GM18861 (cell line): ENCODE results near the gene PDLIM3.
"Not testable (repeated sequence)": the region's sequence is repeated elsewhere in the genome, so short reads cannot be mapped to it uniquely, and the experiment has no call there.

Source experiments
- ATAC-seq: cut with Tn5 transposase; IDR thresholded peaks from one replicate; pipeline ENCODE4 v1.9.1; 2021; ENCODE audit not compliant: unreplicated experiment

The PDLIM3 gene

GRCh38 chr4:185534866-185535611 is at the start of gene PDLIM3:
TSS of gene PDLIM3 (minus strand) at chr4:185535507. CDS start at chr4:185535434, 73 bp downstream.
- ATAC-seq, result no peak

DNA sequence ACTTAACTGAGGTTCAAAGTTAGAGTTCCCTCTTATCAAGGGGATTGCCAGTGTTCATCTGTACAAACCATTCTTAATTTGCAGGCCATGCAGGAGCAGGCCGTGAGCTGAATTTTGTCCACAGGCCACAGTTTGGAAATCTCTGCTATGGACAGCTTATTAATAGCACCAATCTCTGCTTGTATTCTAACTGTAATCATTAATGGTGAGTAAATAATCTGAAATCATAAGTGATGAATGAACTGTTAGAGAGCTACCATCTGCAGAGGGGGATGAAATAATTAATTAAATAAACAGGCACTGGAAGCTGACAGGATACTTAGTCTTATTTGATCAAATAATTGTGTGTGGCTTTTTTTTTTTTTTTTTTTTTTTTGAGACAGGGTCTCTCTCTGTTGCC is 48.5 kb upstream of the PDLIM3 start:
- no peak for ATAC-seq

- no peak for ATAC-seq
Measured at GRCh38 chr4:185582651-185583400, 47.5 kb upstream of the PDLIM3 start.

DNA sequence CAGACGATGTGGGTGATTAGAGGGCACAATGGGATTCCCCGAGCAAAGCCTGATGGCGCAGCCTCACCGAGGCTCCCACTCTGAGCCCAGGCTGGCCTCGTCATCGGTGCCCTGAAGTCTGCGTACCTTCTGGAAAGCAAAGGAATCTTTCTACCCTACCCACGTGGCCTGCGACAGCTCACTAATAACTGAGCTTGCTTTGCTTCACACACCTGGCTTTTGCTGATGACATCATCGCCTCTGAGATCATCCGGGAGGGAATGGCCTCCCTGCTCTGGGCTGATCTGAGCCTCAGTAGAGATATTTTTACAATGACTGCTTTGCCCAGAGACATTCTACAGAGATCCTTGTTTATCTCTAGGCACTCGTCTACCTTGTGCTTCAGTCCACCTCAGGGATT is 45.4 kb upstream of the PDLIM3 start:
- no peak for ATAC-seq

DNA sequence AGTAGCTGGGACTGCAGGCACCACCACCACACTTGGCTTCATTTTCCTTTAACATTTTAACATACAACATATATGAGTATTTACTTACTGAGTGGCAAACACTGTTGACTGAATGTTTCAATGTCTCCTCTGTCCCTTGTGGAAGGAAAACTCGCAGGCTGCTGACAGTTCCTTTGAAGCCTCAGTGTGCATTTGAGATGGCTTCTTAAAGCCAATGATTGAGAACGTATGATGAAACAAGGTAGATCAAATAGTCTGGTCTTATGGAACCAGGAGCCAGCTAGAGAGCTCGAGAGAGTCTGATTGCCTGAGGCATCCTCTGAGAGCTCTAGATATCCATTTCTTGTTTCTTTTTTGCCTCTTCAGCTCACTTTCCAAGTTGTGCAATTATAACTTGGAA is 43.0 kb upstream of the PDLIM3 start:
- no peak for ATAC-seq

GRCh38 chr4:185576962-185577950 is 41.9 kb upstream of the PDLIM3 start:
- ATAC-seq, result no peak

GRCh38 chr4:185576314-185576961 is 41.1 kb upstream of the PDLIM3 start:
- ATAC-seq, result no peak

DNA sequence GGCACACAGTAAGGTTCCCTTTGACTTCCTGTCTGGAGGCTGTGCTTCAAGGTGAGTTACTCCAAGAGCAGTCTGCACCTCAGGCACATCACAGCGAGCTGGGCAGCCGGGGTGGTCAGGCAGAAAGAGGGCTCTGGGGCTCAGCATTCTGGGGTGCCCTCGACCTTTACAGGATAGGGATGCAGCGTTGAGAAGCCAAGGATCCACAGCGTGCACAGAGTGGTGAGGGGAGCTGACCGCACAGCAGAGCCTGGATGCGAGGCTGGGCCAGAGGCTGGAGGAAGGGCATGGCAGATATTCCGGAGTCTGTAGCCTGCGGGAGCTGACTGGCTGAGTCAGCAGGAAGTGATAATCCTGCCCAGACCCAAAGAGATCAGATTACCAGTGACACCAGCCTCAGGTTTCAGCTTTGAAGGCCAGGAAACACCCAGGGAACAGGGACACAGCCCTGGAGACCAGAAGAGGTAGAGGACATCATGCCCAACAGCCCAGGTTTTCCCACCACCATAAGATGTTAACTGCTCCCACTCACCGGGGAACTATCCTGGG is 38.4 kb upstream of the PDLIM3 start:
- ATAC-seq, result no peak

DNA sequence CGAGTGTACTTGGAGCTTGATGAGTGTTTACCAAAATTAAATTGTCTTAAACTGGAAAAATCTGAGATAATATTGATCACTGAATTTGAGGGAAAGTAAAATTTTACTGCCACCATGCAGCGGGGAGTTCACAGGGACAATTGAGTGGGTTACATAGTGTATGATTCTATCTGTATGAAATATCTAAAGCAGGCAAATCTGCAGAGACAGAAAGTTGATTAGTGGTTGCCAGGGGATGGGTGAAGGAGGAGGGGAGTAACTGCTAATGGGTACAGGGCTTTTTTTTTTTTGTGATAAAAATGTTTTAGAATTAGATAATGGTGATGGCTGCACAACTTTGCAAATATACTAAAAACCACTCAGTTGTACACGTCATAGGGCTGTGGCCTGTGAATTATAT is 35.4 kb upstream of the PDLIM3 start:
- ATAC-seq, result no peak

- ATAC-seq, result no peak
Measured at GRCh38 chr4:185567381-185568376, 32.4 kb upstream of the PDLIM3 start.

DNA sequence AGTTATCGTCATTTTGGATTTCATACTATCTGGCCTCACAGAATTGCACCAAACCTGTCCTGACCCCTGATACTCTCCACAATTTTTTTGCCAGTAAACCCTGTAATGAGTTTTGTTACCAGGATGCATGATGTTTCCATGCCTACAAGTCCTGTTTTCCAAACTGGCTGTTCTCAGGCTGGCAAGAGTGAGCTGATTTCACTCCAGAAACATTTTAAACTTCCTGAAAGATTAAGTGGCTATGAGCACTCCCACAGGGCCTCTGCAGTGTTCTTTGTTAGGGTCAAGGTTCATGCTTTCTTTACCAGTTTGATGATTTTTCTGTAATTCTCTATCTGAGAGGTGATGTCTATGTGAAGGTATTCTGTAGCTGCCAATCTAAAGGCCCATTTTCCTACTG is 31.7 kb upstream of the PDLIM3 start:
- ATAC-seq, result no peak

- no peak for ATAC-seq
Measured at GRCh38 chr4:185566425-185566824, 31.1 kb upstream of the PDLIM3 start.

GRCh38 chr4:185565696-185566095 is 30.4 kb upstream of the PDLIM3 start:
- ATAC-seq, result no peak

DNA sequence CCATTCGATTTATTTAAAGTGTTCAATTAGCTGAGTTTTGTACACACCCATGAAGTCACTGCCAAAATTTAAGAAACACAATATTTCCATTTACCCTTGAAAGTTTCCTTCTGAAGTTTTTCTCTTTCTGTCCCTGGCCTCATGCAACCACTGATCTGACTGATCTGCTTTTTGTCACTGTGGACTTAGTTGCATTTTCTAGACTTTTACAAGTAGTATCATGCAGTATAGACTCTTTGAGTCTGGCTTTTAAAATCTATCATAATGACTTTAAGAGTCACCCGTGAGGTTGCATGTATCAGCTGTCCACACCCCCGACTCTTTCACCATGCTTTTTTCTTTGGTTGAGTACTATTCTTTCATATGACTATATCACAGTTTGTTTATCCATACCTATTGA is 29.0 kb upstream of the PDLIM3 start:
- ATAC-seq, result no peak

GRCh38 chr4:185562531-185562930 is 27.2 kb upstream of the PDLIM3 start:
- no peak for ATAC-seq

GRCh38 chr4:185560316-185560715 is 25.0 kb upstream of the PDLIM3 start:
- ATAC-seq, result no peak

GRCh38 chr4:185559915-185560281 is 24.6 kb upstream of the PDLIM3 start:
- no peak for ATAC-seq

DNA sequence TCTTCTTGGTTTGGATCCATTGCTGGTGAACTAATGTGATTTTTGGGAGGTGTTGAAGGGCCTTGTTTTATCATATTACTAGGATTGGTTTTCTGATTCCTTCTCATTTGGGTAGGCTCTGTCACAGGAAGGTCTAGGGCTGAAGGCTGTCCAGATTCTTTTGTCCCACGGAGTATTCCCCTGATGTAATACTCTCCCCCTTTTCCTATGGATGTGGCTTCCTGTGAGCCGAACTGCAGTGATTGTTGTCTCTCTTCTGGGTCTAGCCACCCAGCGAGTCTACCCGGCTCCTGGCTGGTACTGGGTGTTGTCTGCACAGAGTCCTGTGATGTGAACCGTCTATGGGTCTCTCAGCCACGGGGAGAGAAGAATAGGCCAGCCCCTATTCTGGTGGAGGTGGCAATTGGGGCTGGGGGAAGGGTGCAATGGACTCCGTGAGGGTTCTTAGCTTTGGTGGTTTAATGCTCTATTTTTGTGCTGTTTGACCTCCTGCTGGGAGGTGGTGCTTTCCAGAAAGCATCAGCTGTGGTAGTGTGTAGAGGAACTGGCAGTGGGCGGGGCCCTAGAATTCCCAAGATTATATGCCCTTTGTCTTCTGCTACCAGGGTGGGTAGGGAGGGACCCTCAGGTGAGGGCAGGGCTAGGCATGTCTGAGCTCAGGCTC is 24.1 kb upstream of the PDLIM3 start:
- not testable (repeated sequence) for ATAC-seq
